GM21786 (cell line): ENCODE data around the gene CNPY3.
"Not testable (repeated sequence)": the region's sequence is repeated elsewhere in the genome, so short reads cannot be mapped to it uniquely, and the experiment has no call there.

Experiments
- ATAC-seq: cut with Tn5 transposase; IDR thresholded peaks from one replicate; pipeline ENCODE4 v1.9.1; 2021; ENCODE audit not compliant: unreplicated experiment

Gene CNPY3

GRCh38 chr6:42914546-42914945, 14.7 kb upstream of the CNPY3 start:
- ATAC-seq: no peak

DNA sequence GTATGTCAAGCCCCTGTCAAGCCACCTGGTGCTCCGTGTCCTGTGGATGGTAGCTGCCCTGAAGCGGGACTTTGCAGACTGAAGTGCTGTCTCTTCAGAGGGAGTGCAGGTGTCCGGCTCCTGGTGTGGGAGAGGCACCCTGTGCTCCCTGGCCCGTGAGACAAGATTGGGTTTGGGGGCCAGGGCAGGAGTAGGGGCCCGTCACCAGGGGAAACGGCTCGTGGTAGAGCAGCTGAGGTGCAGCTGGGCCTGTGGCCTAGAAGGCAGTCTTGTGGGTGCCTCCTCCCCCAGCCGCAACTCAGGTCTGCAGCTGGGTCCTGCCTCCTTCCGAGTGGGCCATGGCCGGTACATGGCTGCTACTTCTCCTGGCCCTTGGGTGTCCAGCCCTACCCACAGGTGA, 13.5 kb upstream of the CNPY3 start, which contains the start of gene PTCRA:
Gene PTCRA (plus strand): TSS at position 322 of the 400 bp plus-strand sequence. CDS start 17 bp downstream, at position 339.
- ATAC-seq: no peak

DNA sequence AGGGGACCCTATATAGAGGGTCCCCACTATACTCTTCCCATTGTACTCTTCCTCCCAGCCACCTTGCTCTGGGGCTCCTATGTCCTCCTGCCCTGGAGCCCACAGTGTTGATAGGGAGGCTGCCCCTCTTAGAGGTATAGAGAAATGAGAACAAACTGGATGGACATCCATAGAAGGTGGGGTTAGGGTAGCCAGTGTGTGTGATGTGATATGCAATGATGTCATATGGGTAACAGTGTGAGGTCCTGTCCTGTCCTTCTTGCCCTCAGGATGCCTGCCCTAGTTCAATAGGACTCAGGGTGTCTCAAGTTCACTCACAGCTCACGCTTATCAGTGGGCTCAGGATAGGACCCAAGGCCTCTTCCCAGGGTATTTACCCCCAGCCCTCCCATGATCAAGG, 13.0 kb upstream of the CNPY3 start:
- ATAC-seq: no peak

DNA sequence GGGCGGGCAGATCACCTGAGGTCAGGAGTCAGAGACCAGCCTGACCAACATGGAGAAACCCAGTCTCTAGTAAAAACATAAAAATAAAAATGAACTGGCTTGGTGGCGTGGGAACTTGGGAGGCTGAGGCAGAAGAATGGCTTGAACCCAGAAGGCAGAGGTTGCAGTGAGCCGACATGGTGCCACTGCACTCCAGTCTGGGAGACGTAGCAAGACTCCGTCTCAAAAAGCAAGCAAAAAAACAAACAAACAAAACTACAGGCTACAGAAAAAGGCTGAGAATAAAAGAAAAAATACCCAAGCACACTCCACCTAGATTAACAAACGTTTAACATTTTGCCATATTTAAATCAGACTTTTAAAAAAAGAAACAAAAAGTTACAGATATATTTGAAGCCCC, 7.5 kb upstream of the CNPY3 start:
- no peak for ATAC-seq

DNA sequence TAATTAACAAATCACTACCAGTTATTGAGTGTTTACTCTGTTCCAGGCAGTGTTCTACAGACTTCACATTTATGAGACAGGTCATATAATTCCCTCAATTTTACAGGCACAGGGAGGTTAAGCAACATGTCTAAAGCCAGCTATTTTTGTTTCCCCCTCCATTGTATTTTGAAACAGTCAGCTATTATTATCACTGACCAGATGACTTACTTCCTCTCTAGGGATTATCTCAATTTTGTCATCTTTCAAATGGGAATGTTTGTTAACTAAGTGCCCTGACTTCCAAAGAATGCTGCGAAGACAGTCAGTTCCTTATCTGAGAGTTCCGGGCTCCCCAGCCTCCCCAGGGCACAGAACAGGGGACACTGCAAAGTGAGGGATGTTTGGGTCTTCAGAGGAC, 5.6 kb upstream of the CNPY3 start:
- no peak for ATAC-seq

DNA sequence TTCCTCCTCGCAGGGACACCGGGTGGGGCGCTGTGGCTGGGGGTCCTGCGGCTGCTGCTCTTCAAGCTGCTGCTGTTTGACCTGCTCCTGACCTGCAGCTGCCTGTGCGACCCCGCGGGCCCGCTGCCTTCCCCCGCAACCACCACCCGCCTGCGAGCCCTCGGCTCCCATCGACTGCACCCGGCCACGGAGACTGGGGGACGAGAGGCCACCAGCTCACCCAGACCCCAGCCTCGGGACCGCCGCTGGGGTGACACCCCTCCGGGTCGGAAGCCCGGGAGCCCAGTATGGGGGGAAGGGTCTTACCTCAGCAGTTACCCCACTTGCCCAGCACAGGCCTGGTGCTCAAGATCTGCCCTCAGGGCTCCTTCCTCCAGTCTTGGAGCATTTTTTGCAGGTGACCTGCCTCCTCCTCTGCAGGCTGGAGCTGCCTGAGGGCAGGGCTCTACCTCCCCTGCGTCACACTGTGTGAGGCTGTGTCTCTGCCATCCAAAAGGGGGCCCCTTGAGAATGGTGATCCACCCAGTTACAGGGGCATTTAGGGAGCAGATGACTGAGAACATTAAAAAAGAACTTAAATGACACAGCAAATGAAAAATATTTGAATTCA, 3.9 kb upstream of the CNPY3 start:
- no peak for ATAC-seq

DNA sequence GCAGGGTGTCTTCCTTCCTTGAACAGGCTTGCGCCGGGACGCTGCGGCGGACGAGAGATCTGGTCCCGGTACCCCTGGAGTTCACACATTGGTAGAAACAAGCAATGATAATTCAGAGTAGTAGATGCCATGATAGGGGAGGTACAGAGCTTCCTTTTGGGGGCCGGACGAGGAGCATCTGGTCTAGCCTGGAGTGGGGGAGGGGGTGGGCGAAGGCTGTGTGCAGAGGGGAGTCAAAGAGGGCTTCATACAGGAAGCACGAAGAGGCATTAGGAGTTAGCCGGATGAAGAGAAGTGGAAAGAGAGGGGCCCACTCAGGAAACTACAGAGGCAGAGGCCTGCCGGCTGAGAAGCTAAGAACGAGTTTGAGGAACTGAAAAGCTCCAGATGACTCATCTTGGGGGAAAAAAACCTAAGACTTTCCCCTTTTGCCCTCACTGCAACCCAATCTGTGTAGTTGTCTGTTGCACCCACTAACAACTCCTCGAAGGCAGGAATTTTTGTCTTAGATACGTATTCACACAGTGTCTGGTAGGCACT, 611 bp downstream of the CNPY3 start:
- peak; percentile 57 for ATAC-seq

DNA sequence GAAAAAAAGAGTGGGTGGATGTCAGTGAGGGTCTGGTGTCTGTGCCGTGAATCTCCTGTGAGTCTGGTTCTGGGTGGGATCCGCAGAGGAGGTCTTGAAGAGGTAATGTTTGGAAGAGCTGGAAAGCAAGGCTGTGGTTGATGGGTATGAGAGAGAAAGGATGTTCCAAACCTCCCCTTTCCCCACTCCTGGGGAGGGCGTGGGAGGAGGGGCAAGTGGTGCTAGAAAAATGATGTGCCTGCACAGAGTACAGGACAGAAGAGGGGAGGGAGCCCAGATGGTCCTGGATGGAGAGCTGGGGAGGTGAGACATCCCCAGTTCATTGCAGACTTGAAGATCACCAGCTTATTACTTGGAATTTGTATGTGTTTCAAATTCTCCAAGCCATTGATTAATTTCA, 3.1 kb downstream of the CNPY3 start:
- no peak for ATAC-seq

- ATAC-seq: no peak
Measured at GRCh38 chr6:42933205-42933604, 3.9 kb downstream of the CNPY3 start.

DNA sequence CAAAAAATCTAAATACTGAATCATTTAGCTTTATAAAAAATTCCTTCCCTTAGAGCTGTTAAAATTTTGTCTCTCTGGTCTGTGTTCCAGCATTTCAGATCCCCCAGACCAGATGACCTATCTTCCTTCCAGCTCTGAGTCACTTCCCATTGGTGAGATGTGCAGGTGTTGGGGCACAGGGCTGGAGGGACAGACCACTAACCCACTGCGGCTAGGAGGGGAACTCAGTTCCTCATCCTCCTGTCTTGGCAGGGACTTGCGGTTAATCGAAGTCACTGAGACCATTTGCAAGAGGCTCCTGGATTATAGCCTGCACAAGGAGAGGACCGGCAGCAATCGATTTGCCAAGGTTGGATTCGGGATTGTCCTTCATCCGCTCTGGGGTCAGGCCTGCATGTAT, 6.0 kb downstream of the CNPY3 start:
- no peak for ATAC-seq

DNA sequence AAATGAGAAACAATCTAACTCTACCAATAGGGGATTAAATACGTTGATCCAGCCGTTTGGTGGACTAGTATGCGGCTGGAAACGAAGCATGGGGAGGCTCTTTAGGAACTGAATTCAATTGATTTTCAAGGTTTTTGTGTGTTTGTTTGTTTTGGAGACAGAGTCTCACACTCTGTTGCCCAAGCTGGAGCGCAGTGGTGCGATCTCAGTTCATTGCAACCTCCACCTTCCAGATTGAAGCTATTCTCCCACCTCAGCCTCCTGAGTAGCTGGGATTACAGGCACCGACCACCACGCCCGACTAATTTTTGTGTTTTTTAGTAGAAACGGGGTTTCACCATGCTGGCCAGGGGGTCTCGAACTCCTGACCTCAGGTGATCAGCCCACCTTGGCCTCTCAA, 7.1 kb downstream of the CNPY3 start:
- ATAC-seq: no peak

- ATAC-seq: no peak
Measured at GRCh38 chr6:42937548-42938427, 8.5 kb downstream of the CNPY3 start.

DNA sequence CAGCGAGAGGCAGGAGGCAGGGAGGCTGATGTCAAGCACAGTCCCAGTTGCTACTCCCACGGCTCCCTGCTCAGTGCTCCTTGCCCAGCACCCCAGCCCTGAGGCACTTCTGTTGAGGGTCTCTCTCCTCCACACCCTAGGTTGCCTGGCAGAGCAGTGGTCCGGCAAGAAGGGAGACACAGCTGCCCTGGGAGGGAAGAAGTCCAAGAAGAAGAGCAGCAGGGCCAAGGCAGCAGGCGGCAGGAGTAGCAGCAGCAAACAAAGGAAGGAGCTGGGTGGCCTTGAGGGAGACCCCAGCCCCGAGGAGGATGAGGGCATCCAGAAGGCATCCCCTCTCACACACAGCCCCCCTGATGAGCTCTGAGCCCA, 9.1 kb downstream of the CNPY3 start:
- no peak for ATAC-seq

GRCh38 chr6:42938987-42939809, 9.9 kb downstream of the CNPY3 start:
- ATAC-seq: no peak

- ATAC-seq: no peak
Measured at GRCh38 chr6:42939810-42940167, 10.5 kb downstream of the CNPY3 start.

- no peak for ATAC-seq
Measured at GRCh38 chr6:42940493-42941045, 11.3 kb downstream of the CNPY3 start.

GRCh38 chr6:42941356-42941755, 12.1 kb downstream of the CNPY3 start:
- not testable (repeated sequence) for ATAC-seq

GRCh38 chr6:42942444-42942843, 13.2 kb downstream of the CNPY3 start:
- ATAC-seq: no peak

DNA sequence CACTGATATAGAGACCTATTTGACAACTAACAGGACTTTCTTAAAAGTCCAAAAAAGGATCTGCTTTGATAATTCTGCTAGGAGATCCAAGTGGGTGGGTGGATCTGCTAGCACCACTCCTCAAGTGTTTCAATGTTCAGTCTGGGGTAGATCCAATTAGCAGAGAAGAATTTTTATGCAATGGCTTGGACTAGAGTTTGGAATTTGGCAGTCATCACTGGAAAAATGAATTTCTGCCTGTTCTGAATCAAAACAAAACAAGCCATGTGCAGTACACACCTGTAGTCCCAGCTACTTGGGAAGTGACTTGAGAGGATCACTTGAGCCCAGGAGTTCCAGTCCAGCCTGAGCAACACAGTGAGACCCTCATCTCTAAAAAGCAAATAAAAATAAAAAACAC, 18.7 kb downstream of the CNPY3 start:
- ATAC-seq: no peak

DNA sequence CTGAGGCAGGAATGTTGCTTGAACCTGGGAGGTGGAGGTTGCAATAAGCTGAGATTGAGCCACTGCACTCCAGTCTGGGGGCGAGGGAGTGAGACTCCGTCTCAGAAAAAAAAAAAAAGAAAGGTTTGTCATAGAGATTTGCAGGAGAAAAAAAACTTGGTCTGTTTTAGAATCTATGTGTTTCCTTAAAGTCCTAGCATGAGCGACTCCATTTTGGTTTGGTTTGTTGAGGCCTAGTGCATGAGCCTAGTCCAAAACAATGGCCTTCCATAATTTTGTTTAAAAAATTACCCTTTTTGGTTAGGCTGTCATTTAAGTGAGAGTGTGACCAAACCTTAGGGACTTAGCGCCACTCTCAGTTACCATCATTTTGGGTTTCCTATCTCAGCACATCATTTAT, 23.1 kb downstream of the CNPY3 start:
- ATAC-seq: no peak

DNA sequence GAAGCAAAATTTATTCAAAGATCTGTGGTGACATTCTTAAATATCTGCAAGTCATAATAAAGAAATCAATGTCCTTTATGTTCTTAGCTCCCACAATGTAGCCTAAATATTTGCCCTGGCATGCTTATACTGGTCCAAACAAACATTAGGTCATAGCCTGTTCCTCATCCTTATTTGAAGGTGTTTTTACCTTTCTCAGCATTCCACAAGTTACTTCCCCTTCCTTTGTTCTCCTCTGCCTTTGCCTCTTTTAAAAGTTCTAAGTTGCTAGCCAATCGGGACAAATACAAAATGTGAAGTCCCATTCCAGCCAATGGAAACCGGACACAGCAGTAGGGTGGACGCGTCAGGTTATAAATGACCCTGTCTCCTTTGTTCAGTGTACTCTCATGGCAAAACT, 25.1 kb downstream of the CNPY3 start:
- not testable (repeated sequence) for ATAC-seq
